Mesendoderm (in vitro differentiated cells): ENCODE data around the gene NOP56.

Experiments
- DNase-seq: peaks from one replicate; pipeline ENCODE4 v3.0.0; 2013
- H2AK5ac ChIP-seq: 2 replicates; pipeline ENCODE4 v1.6.1; 2013; ENCODE audit warnings: low read length, inconsistent platforms
- H2BK120ac ChIP-seq: 2 replicates; pipeline ENCODE4 v1.6.1; 2013; ENCODE audit warnings: low read depth, mild to moderate bottlenecking, low read length, moderate library complexity, mixed read lengths
- H2BK15ac ChIP-seq: replicated peaks from 2 replicates; pipeline ENCODE4 v1.6.1; 2013; ENCODE audit warnings: low read depth, mild to moderate bottlenecking, moderate library complexity
- H2BK5ac ChIP-seq: 2 replicates; pipeline ENCODE4 v1.6.1; 2013; ENCODE audit warnings: low read length, inconsistent platforms
- H3K18ac ChIP-seq: 2 replicates; pipeline ENCODE4 v1.6.1; 2013; ENCODE audit warnings: mild to moderate bottlenecking, low read length, mixed read lengths
- H3K23ac ChIP-seq: one replicate; pipeline ENCODE4 v1.6.1; 2013; ENCODE audit warnings: low read length
- H3K27ac ChIP-seq: 2 replicates; pipeline ENCODE4 v1.5.1; 2013; ENCODE audit warnings: low read depth, mild to moderate bottlenecking, inconsistent platforms, low read length, moderate library complexity
- H3K27me3 ChIP-seq: 2 replicates; pipeline ENCODE4 v1.6.1; 2013; ENCODE audit warnings: low read length, control low read depth, mild to moderate bottlenecking, inconsistent platforms; ENCODE audit not compliant: insufficient read depth, poor library complexity
- H3K36me3 ChIP-seq: 2 replicates; pipeline ENCODE4 v1.6.1; 2013; ENCODE audit warnings: low read length, inconsistent platforms; ENCODE audit not compliant: control insufficient read depth, insufficient read depth
- H3K4ac ChIP-seq: one replicate; pipeline ENCODE4 v1.6.1; 2013; ENCODE audit warnings: low read depth, mild to moderate bottlenecking, low read length, moderate library complexity
- H3K4me1 ChIP-seq: 2 replicates; pipeline ENCODE4 v1.6.1; 2013; ENCODE audit warnings: low read depth, low read length, inconsistent platforms; ENCODE audit not compliant: control insufficient read depth
- H3K4me2 ChIP-seq: 2 replicates; pipeline ENCODE4 v1.6.1; 2013; ENCODE audit warnings: low read length
- H3K4me3 ChIP-seq: 2 replicates; pipeline ENCODE4 v1.5.1; 2013; ENCODE audit warnings: mild to moderate bottlenecking, low read length
- H3K56ac ChIP-seq: one replicate; pipeline ENCODE4 v1.6.1; 2013; ENCODE audit warnings: low read length
- H3K79me1 ChIP-seq: 2 replicates; pipeline ENCODE4 v1.6.1; 2013; ENCODE audit warnings: low read length, inconsistent platforms
- H3K79me2 ChIP-seq: 2 replicates; pipeline ENCODE4 v1.6.1; 2013; ENCODE audit warnings: mild to moderate bottlenecking, low read length; ENCODE audit not compliant: control insufficient read depth, insufficient read depth
- H3K9ac ChIP-seq: 2 replicates; pipeline ENCODE4 v1.6.1; 2013; ENCODE audit warnings: low read length, inconsistent platforms
- H4K5ac ChIP-seq: one replicate; pipeline ENCODE4 v1.6.1; 2013; ENCODE audit warnings: low read length
- H4K8ac ChIP-seq: one replicate; pipeline ENCODE4 v1.6.1; 2013; ENCODE audit warnings: low read depth, mild to moderate bottlenecking, control low read depth, low read length, moderate library complexity
- WGBS: extraction: QIAGEN DNeasy Blood & Tissue Kit; methylation state at CpG from one replicate; pipeline ENCODE4 v1.1.7; 2013; ENCODE audit warnings: low lambda C conversion rate, missing lambda C conversion rate; ENCODE audit not compliant: insufficient coverage; ENCODE audit errors: extremely low coverage; 5-methylcytosine and 5-hydroxymethylcytosine counted together

Gene NOP56

DNA sequence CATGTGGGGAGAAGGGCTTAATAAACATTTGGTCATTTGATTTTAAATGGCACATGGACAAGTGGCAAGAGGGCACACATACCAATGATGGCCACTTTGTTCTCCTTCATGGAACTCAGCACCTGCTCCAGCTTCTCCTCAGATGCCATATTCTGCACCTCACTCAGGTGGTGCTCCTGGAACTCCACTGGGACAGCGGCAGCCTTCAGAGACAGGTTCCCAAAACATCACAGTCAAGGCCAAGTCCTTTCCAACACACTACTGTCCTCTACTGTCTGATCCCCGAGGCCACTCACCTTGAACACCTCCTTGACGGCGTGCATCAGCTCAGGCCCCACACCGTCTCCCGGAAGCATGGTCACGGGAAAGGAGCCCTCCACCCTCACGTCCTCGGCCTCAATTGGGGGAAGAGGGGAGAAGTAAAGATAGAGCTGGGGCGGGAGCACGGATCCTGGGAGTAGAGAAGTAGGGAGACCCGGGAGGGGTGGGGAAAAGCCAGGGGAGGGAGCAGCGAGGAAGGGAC lies 11.0 kb downstream of the NOP56 start:
- no peak for DNase-seq
- H3K27ac ChIP-seq, result no peak overlapping the region
- peaks cover 6% of the 10 kb centered on the region for H3K79me2 ChIP-seq

DNA sequence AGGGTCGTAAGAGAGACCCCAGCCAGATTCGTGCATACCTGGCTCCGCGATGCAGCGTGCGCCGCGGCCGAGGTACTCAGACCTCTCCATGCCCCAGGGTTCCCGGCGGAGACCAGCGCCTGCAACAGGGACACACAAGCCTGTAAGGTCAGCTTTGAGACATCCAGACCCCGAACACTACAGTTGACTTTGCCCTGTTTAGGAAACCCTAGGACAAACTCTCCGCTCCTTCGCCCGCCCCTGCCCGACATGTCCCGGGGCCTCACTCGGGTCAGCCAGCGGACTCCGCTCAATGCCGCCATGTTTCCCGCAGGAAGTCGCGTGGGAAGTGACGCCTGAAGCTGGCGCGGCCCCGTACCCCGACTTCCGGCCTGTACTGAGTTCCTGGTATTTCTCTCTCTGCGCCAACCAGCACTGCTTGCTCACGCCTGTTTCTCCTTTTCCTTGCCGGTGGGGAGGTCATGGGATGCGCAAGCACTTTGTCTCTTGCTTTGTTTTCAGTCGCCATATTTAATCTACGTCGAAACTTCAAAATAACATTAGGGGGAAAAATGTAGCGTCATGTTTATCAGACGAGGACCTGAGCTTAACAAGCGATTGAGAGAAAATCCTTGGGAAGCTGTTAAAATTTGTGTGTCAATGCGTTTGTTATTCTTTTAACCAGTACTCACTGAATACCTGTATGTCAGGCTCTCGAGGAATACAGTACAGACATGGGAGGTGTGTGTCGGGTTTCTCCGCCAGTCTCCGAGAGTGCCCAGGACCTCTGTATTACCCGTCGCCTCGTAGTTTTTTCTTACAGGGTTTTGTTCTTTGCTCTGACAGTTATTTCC lies 11.7 kb downstream of the NOP56 start, which contains the start of gene IDH3B:
Gene IDH3B, minus strand, starts transcription at position 330 of the 833 bp plus-strand sequence. Its CDS starts 28 bp downstream, at position 302.
- Histone ChIP-seq H3K56ac (peak within 1 kb of the TSS; percentile 88), H2BK120ac (no peak within 1 kb of the TSS), H2BK5ac (no peak within 1 kb of the TSS), H4K8ac (peak within 1 kb of the TSS; percentile 97), H3K36me3 (peaks cover 2% of the 10 kb centered on the region), H3K27ac (peak within 1 kb of the TSS; percentile 57), H3K23ac (no peak within 1 kb of the TSS), H2BK15ac (no peak within 1 kb of the TSS), H3K79me1 (peaks cover 8% of the 10 kb centered on the region), H3K9ac (peak within 1 kb of the TSS; percentile 73), H3K4me2 (peak within 1 kb of the TSS; percentile 96), H4K5ac (peak within 1 kb of the TSS; percentile 17), H3K79me2 (peaks cover 6% of the 10 kb centered on the region), H3K4me1 (peaks cover 3% of the 10 kb centered on the region), H3K4me3 (peak within 1 kb of the TSS; percentile 82), H2AK5ac (no peak within 1 kb of the TSS), H3K27me3 (no peaks in the 10 kb centered on the region), H3K18ac (no peak within 1 kb of the TSS), H3K4ac (peak within 1 kb of the TSS; percentile 48)
- DNase-seq, result peak; percentile 96
- no CpG with 5 or more reads among the region's 49 CpGs for WGBS

More for the DNA sequence above, 11.0 kb downstream of the NOP56 start:
- Histone ChIP-seq H4K8ac (no peak overlapping the region), H3K18ac (no peak overlapping the region), H2AK5ac (no peak overlapping the region), H3K4me3 (peak overlapping the region; percentile 82), H3K23ac (no peak overlapping the region), H2BK120ac (no peak overlapping the region), H2BK5ac (no peak overlapping the region), H3K4me1 (peaks cover 3% of the 10 kb centered on the region), H3K4me2 (peak overlapping the region; percentile 96), H3K27me3 (no peaks in the 10 kb centered on the region), H3K9ac (peak overlapping the region; percentile 73), H3K36me3 (peaks cover 4% of the 10 kb centered on the region), H4K5ac (no peak overlapping the region), H3K4ac (no peak overlapping the region), H3K56ac (peak overlapping the region; percentile 88), H2BK15ac (no peak overlapping the region), H3K79me1 (peaks cover 8% of the 10 kb centered on the region)
- no CpG with 5 or more reads among the region's 13 CpGs for WGBS

DNA sequence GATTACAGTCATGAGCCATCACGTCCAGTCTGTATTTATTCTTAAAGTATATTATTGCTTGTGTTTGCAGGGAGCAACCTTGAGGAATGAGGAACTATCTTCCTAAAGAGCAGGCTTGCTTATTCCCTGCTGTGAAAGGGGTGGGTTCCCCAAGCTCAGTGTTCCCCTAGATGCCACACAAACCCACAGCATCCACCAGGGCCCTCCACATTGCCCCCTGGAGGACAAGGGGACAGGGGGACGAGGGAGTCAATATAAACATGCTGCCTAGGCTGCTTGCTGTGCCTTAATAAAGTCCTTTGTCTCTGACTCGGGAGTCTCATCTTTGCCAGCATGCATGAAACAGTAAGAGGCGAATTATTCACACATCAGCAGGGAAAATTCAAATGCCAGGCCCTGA lies 19.5 kb downstream of the NOP56 start:
- no peak overlapping the region for H2BK5ac ChIP-seq
- H3K4me2 ChIP-seq, result no peak overlapping the region
- no peak overlapping the region for H4K5ac ChIP-seq
- no peak overlapping the region for H3K4ac ChIP-seq
- no peak overlapping the region for H3K23ac ChIP-seq
- DNase-seq, result peak; percentile 42
- no peaks in the 10 kb centered on the region for H3K36me3 ChIP-seq
- H2BK15ac ChIP-seq, result no peak overlapping the region
- H3K9ac ChIP-seq, result no peak overlapping the region
- no peak overlapping the region for H2AK5ac ChIP-seq
- H3K79me1 ChIP-seq, result no peaks in the 10 kb centered on the region
- no peak overlapping the region for H4K8ac ChIP-seq
- H3K18ac ChIP-seq, result no peak overlapping the region
- no peaks in the 10 kb centered on the region for H3K79me2 ChIP-seq
- H3K4me3 ChIP-seq, result no peak overlapping the region
- H3K27me3 ChIP-seq, result no peaks in the 10 kb centered on the region
- no peaks in the 10 kb centered on the region for H3K4me1 ChIP-seq
- no peak overlapping the region for H3K56ac ChIP-seq
- no peak overlapping the region for H2BK120ac ChIP-seq
- H3K27ac ChIP-seq, result no peak overlapping the region
- WGBS, result no CpG with 5 or more reads among the region's 4 CpGs

DNA sequence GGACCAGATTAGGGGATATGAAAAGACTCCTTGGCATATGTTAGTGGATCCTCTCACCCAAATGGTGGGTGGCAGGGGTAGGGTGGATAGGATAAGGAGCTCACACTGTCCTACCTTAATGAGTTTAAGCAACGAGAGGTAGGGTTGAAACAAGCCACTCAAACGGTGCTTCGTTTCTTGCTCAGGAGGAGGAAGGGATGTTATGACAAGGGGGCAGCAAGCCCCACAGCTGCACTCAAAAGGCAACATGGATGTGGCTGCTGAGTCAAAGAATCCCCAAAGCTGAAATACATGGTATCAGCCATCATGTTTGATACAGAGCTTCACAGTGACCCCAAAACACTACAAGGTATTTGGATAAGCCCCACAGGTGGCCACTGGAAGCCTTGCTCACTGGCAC lies 20.0 kb downstream of the NOP56 start:
- no peaks in the 10 kb centered on the region for H3K27me3 ChIP-seq
- DNase-seq, result no peak
- WGBS, result no CpG with 5 or more reads among the region's 3 CpGs
- H3K4me3 ChIP-seq, result no peak overlapping the region
- no peak overlapping the region for H2AK5ac ChIP-seq
- H3K4me2 ChIP-seq, result no peak overlapping the region
- H3K79me1 ChIP-seq, result no peaks in the 10 kb centered on the region
- no peaks in the 10 kb centered on the region for H3K36me3 ChIP-seq
- H3K56ac ChIP-seq, result no peak overlapping the region
- H3K27ac ChIP-seq, result no peak overlapping the region
- H4K8ac ChIP-seq, result no peak overlapping the region
- H2BK5ac ChIP-seq, result no peak overlapping the region
- H4K5ac ChIP-seq, result no peak overlapping the region
- H3K23ac ChIP-seq, result no peak overlapping the region
- no peak overlapping the region for H3K4ac ChIP-seq
- H3K79me2 ChIP-seq, result no peaks in the 10 kb centered on the region
- no peaks in the 10 kb centered on the region for H3K4me1 ChIP-seq
- no peak overlapping the region for H3K18ac ChIP-seq
- H3K9ac ChIP-seq, result no peak overlapping the region
- no peak overlapping the region for H2BK15ac ChIP-seq
- H2BK120ac ChIP-seq, result no peak overlapping the region

DNA sequence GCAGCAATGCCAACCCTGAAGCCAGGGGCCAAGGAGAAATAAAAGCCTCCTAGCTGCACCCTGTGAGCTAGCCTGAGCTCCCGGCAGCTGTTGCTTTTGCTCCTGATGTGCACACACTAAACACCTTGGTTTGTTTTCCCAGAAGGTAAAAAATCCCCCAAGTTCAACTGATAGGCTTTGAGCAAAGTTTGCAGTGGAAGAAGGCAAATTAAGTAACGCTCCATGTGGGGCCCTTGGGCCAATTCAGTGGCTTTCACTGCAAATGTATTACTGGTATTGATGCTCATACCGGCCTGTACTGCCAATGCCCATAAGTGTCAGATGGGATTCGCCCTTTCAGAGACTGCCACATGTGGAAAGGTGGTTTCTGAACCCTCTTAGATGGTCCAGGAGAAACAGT lies 21.0 kb downstream of the NOP56 start:
- no peaks in the 10 kb centered on the region for H3K79me1 ChIP-seq
- no CpG with 5 or more reads among the region's 4 CpGs for WGBS

More for the DNA sequence above, 21.0 kb downstream of the NOP56 start:
- Histone ChIP-seq H3K4ac (no peak overlapping the region), H3K27me3 (no peaks in the 10 kb centered on the region), H3K79me2 (no peaks in the 10 kb centered on the region), H3K18ac (no peak overlapping the region), H3K56ac (no peak overlapping the region), H3K4me2 (no peak overlapping the region), H2BK15ac (no peak overlapping the region), H3K27ac (no peak overlapping the region), H3K9ac (no peak overlapping the region), H2BK120ac (no peak overlapping the region), H3K4me1 (no peaks in the 10 kb centered on the region), H2BK5ac (no peak overlapping the region), H3K23ac (no peak overlapping the region), H3K36me3 (no peaks in the 10 kb centered on the region), H4K8ac (no peak overlapping the region), H4K5ac (no peak overlapping the region), H3K4me3 (no peak overlapping the region), H2AK5ac (no peak overlapping the region)
- no peak for DNase-seq
